A549 (cell line): ENCODE data around the gene KIAA1755.

Experiments
- CBX8 ChIP-seq: fragments of 200-600 bp; sonication (generic); IDR thresholded peaks from 2 replicates; pipeline ENCODE4 v1.6.1; 2016
- CTCF ChIP-seq: fragments of >200 bp; sonication (Bioruptor Twin); formaldehyde crosslinking; IDR thresholded peaks from 3 replicates; pipeline ENCODE4 v1.5.1; 2016
- FOSL2 ChIP-seq, 2 experiments: fragments of 450-650 bp in 1 of 2; fragments of >200 bp in 1 of 2; sonication (Bioruptor Twin) in 1 of 2; formaldehyde crosslinking; IDR thresholded peaks; 2 replicates each; pipeline versions ENCODE4 v1.5.0 to v1.6.1; 2016 to 2020; ENCODE audit warnings: mild to moderate bottlenecking in 1 of 2, moderate library complexity in 1 of 2
- GATA3 ChIP-seq: IDR thresholded peaks from 2 replicates; pipeline ENCODE4 v1.6.1; 2012; ENCODE audit warnings: borderline replicate concordance
- KDM5A ChIP-seq: fragments of 200-600 bp; sonication (generic); IDR thresholded peaks from 2 replicates; pipeline ENCODE4 v1.6.1; 2016; ENCODE audit warnings: antibody characterized with exemption, mild to moderate bottlenecking
- MAX ChIP-seq: IDR thresholded peaks from 2 replicates; pipeline ENCODE4 v1.6.1; 2012
- NFE2L2 ChIP-seq: fragments of 150-350 bp; conservative IDR thresholded peaks from 2 replicates; pipeline ENCODE4 v1.6.1; 2014; ENCODE audit warnings: low read length
- POLR2A ChIP-seq: IDR thresholded peaks from 2 replicates; pipeline ENCODE4 v1.6.1; 2012; ENCODE audit warnings: mild to moderate bottlenecking, low read length
- RAD21 ChIP-seq, 2 experiments: fragments of >200 bp in 1 of 2; sonication (Bioruptor Twin) in 1 of 2; formaldehyde crosslinking in 1 of 2; IDR thresholded peaks in 1 of 2; conservative IDR thresholded peaks in 1 of 2; 2 replicates in 1 of 2; 3 replicates in 1 of 2; pipeline ENCODE4 v1.6.1; 2012 to 2018; ENCODE audit warnings: inconsistent platforms in 1 of 2
- RFX5 ChIP-seq: fragments of 450-650 bp; IDR thresholded peaks from 2 replicates; pipeline ENCODE4 v1.7.1; 2014; ENCODE audit warnings: antibody characterized with exemption, mild to moderate bottlenecking, moderate library complexity
- RNF2 ChIP-seq: fragments of 200-600 bp; sonication (generic); IDR thresholded peaks from 2 replicates; pipeline ENCODE4 v1.6.1; 2016; ENCODE audit warnings: low read depth, mild to moderate bottlenecking, antibody characterized with exemption, moderate library complexity, borderline replicate concordance

GRCh38 chr20:38225900-38226263 lies 34.7 kb downstream of the KIAA1755 start:
- TF ChIP-seq RNF2 (no peak), KDM5A (no peak), CTCF (no peak), RAD21 (conservative IDR thresholded peaks at IDR 0.05 in 1 of 2, IDR thresholded peaks at IDR 0.05 in 1 of 2) (no peak), POLR2A (no peak), CBX8 (no peak), RFX5 (no peak), NFE2L2 (no peak), GATA3 (no peak), MAX (no peak), FOSL2 (IDR thresholded peaks at IDR 0.05) (no peak), FOSL2 (CRISPR knock-in tag; IDR thresholded peaks at IDR 0.05) (no peak)
